ENCODE measurements around the gene INTS13.
A peak's percentile ranks its signal among the peaks of the same experiment; 100 is the strongest.
"Not testable (repeated sequence)": the region's sequence is repeated elsewhere in the genome, so short reads cannot be mapped to it uniquely, and the experiment has no call there.

Gene INTS13

GRCh38 chr12:26937863-26938700, at the start of gene INTS13, which contains the start of gene FGFR1OP2:
INTS13 (minus strand) TSS chr12:26937981; CDS start chr12:26936803, 1,178 bp downstream.
FGFR1OP2 (plus strand) TSS chr12:26938470; CDS start chr12:26954159, 15,689 bp downstream.
- peak; percentile 95 for FAIRE-seq

GRCh38 chr12:26982866-26983265, 45.1 kb upstream of the INTS13 start:
- FAIRE-seq, result no peak

- FAIRE-seq, result no peak
Observed at GRCh38 chr12:26979733-26980132, 42.0 kb upstream of the INTS13 start.

- no peak for FAIRE-seq
Observed at GRCh38 chr12:26978801-26979200, 41.0 kb upstream of the INTS13 start.

GRCh38 chr12:26976687-26977086, 38.9 kb upstream of the INTS13 start:
- no peak for FAIRE-seq

GRCh38 chr12:26971963-26972362, 34.2 kb upstream of the INTS13 start:
- FAIRE-seq, result no peak

GRCh38 chr12:26970136-26970535, 32.4 kb upstream of the INTS13 start:
- no peak for FAIRE-seq

GRCh38 chr12:26966842-26967241, 29.1 kb upstream of the INTS13 start:
- FAIRE-seq, result no peak

GRCh38 chr12:26963413-26963812, 25.6 kb upstream of the INTS13 start:
- FAIRE-seq, result peak; percentile 31

- no peak for FAIRE-seq
Observed at GRCh38 chr12:26961803-26962202, 24.0 kb upstream of the INTS13 start.

- FAIRE-seq, result not testable (repeated sequence)
Observed at GRCh38 chr12:26961391-26961790, 23.6 kb upstream of the INTS13 start.

GRCh38 chr12:26954027-26954426, 16.2 kb upstream of the INTS13 start:
- no peak for FAIRE-seq

- FAIRE-seq, result no peak
Observed at GRCh38 chr12:26953447-26953846, 15.7 kb upstream of the INTS13 start.

GRCh38 chr12:26948309-26948708, 10.5 kb upstream of the INTS13 start:
- FAIRE-seq, result no peak

GRCh38 chr12:26941215-26941594, 3.4 kb upstream of the INTS13 start:
- no peak for FAIRE-seq

GRCh38 chr12:26940516-26941214, 2.9 kb upstream of the INTS13 start:
- FAIRE-seq, result no peak

- FAIRE-seq, result no peak
Observed at GRCh38 chr12:26939953-26940352, 2.2 kb upstream of the INTS13 start.

- FAIRE-seq, result no peak
Observed at GRCh38 chr12:26939192-26939832, 1.5 kb upstream of the INTS13 start.

GRCh38 chr12:26938701-26939062, 901 bp upstream of the INTS13 start:
- FAIRE-seq, result no peak

- FAIRE-seq, result no peak
Observed at GRCh38 chr12:26937443-26937862, 328 bp downstream of the INTS13 start.

- FAIRE-seq, result no peak
Observed at GRCh38 chr12:26936559-26937442, 980 bp downstream of the INTS13 start.

- no peak for FAIRE-seq
Observed at GRCh38 chr12:26935636-26936378, 2.0 kb downstream of the INTS13 start.

Data from G401.6 (cell line).